Psoas muscle (tissue), 8 donors: ENCODE data around the gene LHFPL6. TPM values are rescaled to one million over a fixed set of nuclear protein-coding genes. Genes with fewer than 3 reads are reported as not detected.

Source experiments
- ATAC-seq, 4 donors: fragments of 200-7000 bp; cut with Tn5 transposase; one replicate each; pipeline ENCODE4 v1.9.1; 2020; ENCODE audit warnings: moderate library complexity in 3 of 4, mild to moderate bottlenecking in 2 of 4
- DNase-seq, 2 donors: peaks; one replicate each; pipeline ENCODE4 v3.0.0-alpha.2; 2020
- H3K27ac ChIP-seq: fragments of 200-600 bp; one replicate; pipeline ENCODE4 v1.8.0; 2022
- H3K27me3 ChIP-seq, 3 donors: fragments of 200-600 bp in 1 of 3; one replicate each; pipeline versions ENCODE4 v1.6.1 to v1.8.0; 2013 to 2022; ENCODE audit warnings: low read length in 2 of 3, mild to moderate bottlenecking in 2 of 3, moderate library complexity in 1 of 3; ENCODE audit not compliant: insufficient read depth in 3 of 3
- H3K36me3 ChIP-seq, 2 donors: fragments of 200-600 bp in 1 of 2; one replicate each; pipeline versions ENCODE4 v1.6.1 to v1.8.0; 2013 to 2022; ENCODE audit warnings: low read depth in 1 of 2, mild to moderate bottlenecking in 1 of 2, moderate library complexity in 1 of 2; ENCODE audit not compliant: insufficient read depth in 1 of 2
- H3K4me1 ChIP-seq: fragments of 200-600 bp; one replicate; pipeline ENCODE4 v1.8.0; 2022
- H3K4me3 ChIP-seq: fragments of 200-600 bp; one replicate; pipeline ENCODE4 v1.8.0; 2022; ENCODE audit warnings: mild to moderate bottlenecking
- H3K9me3 ChIP-seq: fragments of 200-600 bp; one replicate; pipeline ENCODE4 v1.8.0; 2022
- CTCF ChIP-seq: fragments of 200-600 bp; IDR thresholded peaks from one replicate; pipeline ENCODE4 v1.8.0; 2022; ENCODE audit warnings: antibody characterized with exemption
- WGBS, 3 donors: extraction: QIAGEN DNeasy Blood & Tissue Kit; methylation state at CpG; one replicate each; pipeline versions ENCODE4 v1.1.6 to v1.1.7; 2013; 5-methylcytosine and 5-hydroxymethylcytosine counted together
- intact Hi-C, 2 donors: fragments of 100-400 bp; cut with DNase I; formaldehyde crosslinking; loops; one replicate each; pipeline versions ENCODE4 v1.11.0 to v1.14.2; 2022
- polyA plus RNA-seq, 3 donors: library from polyadenylated mRNA; stranded (reverse); fragments of 200-250 nt; gene quantifications; one replicate each; pipeline ENCODE4 v1.2.3, GENCODE V29; 2013
- total RNA-seq, 4 donors: library from RNA; stranded (reverse); fragmentation: NEBNext Ultra II Directional in 2 of 4; extraction: Animal tissue kit (Norgen Biotek cat#: 25700) in 2 of 4; gene quantifications; one replicate each; pipeline versions ENCODE4 v1.2.1 to v1.2.4, GENCODE V29; 2021 to 2023
- donor health status: healthy with polysubstance abuse.
- donor health status: DM: no; HTN: no; CAD: no; lungs with moderate emphysema.
- donor health status: Bipolar disorder and iron deficiency.
- donor health status: healthy.
- donor health status: DM: yes; HTN: yes; CAD: no.
- donor health status: DM: no; HTN: no; CAD: no.
- donor health status: DM: no; HTN: no; CAD: no.
- donor health status: DM: yes; HTN: yes; CAD: no.

Gene LHFPL6
- total and polyA plus RNA-seq, 7 donors = 15.0 to 35.8 (median 17.3) TPM

GRCh38 chr13:39330504-39330903, 272.5 kb downstream of the LHFPL6 start:
- H3K36me3 ChIP-seq = no peaks in the 10 kb centered on the region
- no peak for DNase-seq
- intact Hi-C loops = no loop called here
- WGBS, 3 donors = 96 to 99% (median 96%) methylated on average over 2 of the region's 2 CpGs
- H3K4me3 ChIP-seq = no peak overlapping the region
- H3K4me1 ChIP-seq = no peaks in the 10 kb centered on the region
- ATAC-seq = no peak
- no peaks in the 10 kb centered on the region for H3K27me3 ChIP-seq
- H3K9me3 ChIP-seq = no peaks in the 10 kb centered on the region
- TF ChIP-seq CTCF = no peak
- H3K27ac ChIP-seq = no peak overlapping the region

GRCh38 chr13:39329182-39329639, 273.8 kb downstream of the LHFPL6 start:
- intact Hi-C loops = no loop called here
- ATAC-seq (no peak), DNase-seq (no peak)
- Histone ChIP-seq H3K27me3 (no peaks in the 10 kb centered on the region), H3K9me3 (no peaks in the 10 kb centered on the region), H3K36me3 (no peaks in the 10 kb centered on the region), H3K4me1 (no peaks in the 10 kb centered on the region), H3K4me3 (no peak overlapping the region), H3K27ac (no peak overlapping the region)
- no peak for TF ChIP-seq CTCF
- 78 to 86% (median 83%) methylated on average over 5 of the region's 5 CpGs for WGBS, 3 donors

- TF ChIP-seq CTCF = no peak
- Histone ChIP-seq H3K27ac (no peak overlapping the region), H3K27me3 (no peaks in the 10 kb centered on the region), H3K36me3 (no peaks in the 10 kb centered on the region), H3K9me3 (no peaks in the 10 kb centered on the region), H3K4me1 (no peaks in the 10 kb centered on the region), H3K4me3 (no peak overlapping the region)
- 74 to 82% (median 79%) methylated on average over 1 of the region's 1 CpG for WGBS, 3 donors
- DNase-seq (no peak), ATAC-seq (no peak)
- intact Hi-C loops = no loop called here
Observed at GRCh38 chr13:39327172-39327479, 275.9 kb downstream of the LHFPL6 start.

GRCh38 chr13:39326469-39327171, 276.4 kb downstream of the LHFPL6 start:
- no peak for DNase-seq
- no peak for ATAC-seq
- Histone ChIP-seq H3K36me3 (no peaks in the 10 kb centered on the region), H3K27ac (no peak overlapping the region), H3K27me3 (no peaks in the 10 kb centered on the region), H3K4me1 (no peaks in the 10 kb centered on the region), H3K4me3 (no peak overlapping the region), H3K9me3 (no peaks in the 10 kb centered on the region)
- no peak for TF ChIP-seq CTCF
- intact Hi-C loops = no loop called here
- 64 to 72% (median 71%) methylated on average over 4 of the region's 4 CpGs for WGBS, 3 donors

GRCh38 chr13:39324806-39325311, 278.1 kb downstream of the LHFPL6 start:
- DNase-seq = no peak
- Histone ChIP-seq H3K36me3 (no peaks in the 10 kb centered on the region), H3K27me3 (no peaks in the 10 kb centered on the region), H3K27ac (no peak overlapping the region), H3K4me3 (no peak overlapping the region), H3K4me1 (no peaks in the 10 kb centered on the region), H3K9me3 (no peaks in the 10 kb centered on the region)
- intact Hi-C loops = no loop called here
- 93 to 96% (median 96%) methylated on average over 4 of the region's 4 CpGs for WGBS, 3 donors
- ATAC-seq = no peak
- no peak for TF ChIP-seq CTCF
